Suprapubic skin (tissue), 4 donors: ENCODE results near the gene PLXNA2.

Experiments used
- CTCF ChIP-seq, 2 donors: fragments of 200-600 bp in 1 of 2; fragments of 450-650 bp in 1 of 2; sonication (generic) in 1 of 2; IDR thresholded peaks; one replicate each; pipeline ENCODE4 v1.5.1; 2016 to 2019; ENCODE audit warnings: antibody characterized with exemption in 2 of 2, mild to moderate bottlenecking in 1 of 2, moderate library complexity in 1 of 2
- EP300 ChIP-seq: sonication (generic); formaldehyde crosslinking; IDR thresholded peaks from one replicate; pipeline ENCODE4 v1.6.1; 2017; ENCODE audit warnings: antibody characterized with exemption
- POLR2AphosphoS5 ChIP-seq, 3 donors: sonication (generic); formaldehyde crosslinking; IDR thresholded peaks; one replicate each; pipeline ENCODE4 v1.6.1; 2017; ENCODE audit warnings: antibody characterized with exemption in 3 of 3

GRCh38 chr1:208036106-208036808 lies 207.9 kb downstream of the PLXNA2 start:
- TF ChIP-seq CTCF (IDR thresholded peaks at IDR 0.05) (no peak), POLR2AphosphoS5 (IDR thresholded peaks at IDR 0.05) (no peak), EP300 (no peak)
